ENCODE results near the gene SLC27A2.

DNA sequence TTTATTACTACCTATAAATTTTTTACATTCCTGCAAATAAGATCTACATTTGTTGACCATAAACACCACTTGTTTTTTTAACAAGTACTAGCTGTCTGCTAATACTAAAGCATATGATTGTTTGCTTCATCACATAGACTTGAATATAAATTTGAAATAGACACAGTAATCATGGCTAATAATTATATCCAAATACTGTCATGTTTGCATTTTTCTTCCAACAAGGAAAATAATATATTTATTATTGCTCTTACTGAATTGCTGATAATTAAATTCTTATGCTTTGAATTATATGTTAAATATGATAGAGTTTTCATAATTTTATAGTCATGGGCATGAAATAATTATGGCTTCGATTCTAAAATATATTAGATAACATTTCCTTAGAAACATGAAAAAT is 43.1 kb downstream of the SLC27A2 start:
- TF ChIP-seq CTCF (IDR thresholded peaks at IDR 0.05) (no peak), POLR2A (IDR thresholded peaks at IDR 0.05) (no peak), POLR2AphosphoS5 (IDR thresholded peaks at IDR 0.05) (no peak)
